ENCODE data around the gene NEB. TPM values are rescaled to one million over a fixed set of nuclear protein-coding genes. Genes with fewer than 3 reads are reported as not detected.

The NEB gene
- total and polyA plus RNA-seq, 2 donors (not counting 1 experiment from before 2014, with no cell fraction given), result 3.6 to 4.6 TPM

DNA sequence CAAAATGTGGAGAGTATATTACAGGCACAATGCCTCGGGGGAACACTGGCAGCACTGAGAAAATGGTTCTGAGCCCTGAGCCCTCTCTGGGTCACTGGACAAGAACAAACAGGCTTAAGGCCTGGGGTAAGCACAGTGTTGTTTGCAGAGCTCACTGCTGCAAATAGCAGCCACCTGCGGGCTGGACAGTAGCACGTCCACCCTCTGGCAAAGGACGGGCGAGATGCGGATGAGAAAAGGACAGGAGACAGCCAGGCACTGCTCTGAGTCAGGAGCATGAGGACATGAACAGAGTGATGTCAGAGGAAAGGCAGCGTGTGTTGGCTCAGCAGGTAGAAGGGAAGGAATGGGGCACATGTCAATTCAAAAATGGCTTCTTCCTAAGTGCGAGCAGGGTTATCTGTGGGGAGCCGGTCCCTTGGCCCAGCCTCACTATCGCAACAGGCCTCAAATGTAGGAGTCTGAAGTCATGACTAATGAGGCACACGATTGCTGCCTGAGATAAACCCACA, 25.9 kb upstream of the NEB start:
- Histone ChIP-seq H2AFZ (ENCODE audit: insufficient read depth, low read depth, low read length, poor library complexity, severe bottlenecking) (no peak overlapping the region), H3K9me3 (ENCODE audit: control extremely low read depth in 1 of 3, control insufficient read depth in 2 of 3, insufficient read depth in 1 of 3, low read length in 2 of 3) (no peaks in the 10 kb centered on the region), H3K79me2 (ENCODE audit: control insufficient read depth, insufficient read depth, low read length) (no peaks in the 10 kb centered on the region), H3K36me3 (replicated peaks in 1 of 2; ENCODE audit: control extremely low read depth in 1 of 2, control insufficient read depth in 1 of 2, extremely low read depth in 1 of 2, insufficient read depth in 2 of 2, low read length in 1 of 2) (no peaks in the 10 kb centered on the region), H3K9ac (ENCODE audit: low read length) (no peak overlapping the region), H4K20me1 (ENCODE audit: control insufficient read depth, insufficient read depth, low read length, poor library complexity, severe bottlenecking) (no peaks in the 10 kb centered on the region), H3K4me2 (replicated peaks; ENCODE audit: low read depth, low read length, poor library complexity, severe bottlenecking) (no peak overlapping the region), H3K27me3 (replicated peaks in 1 of 4; ENCODE audit: control extremely low read depth in 1 of 4, control insufficient read depth in 3 of 4, insufficient read depth in 4 of 4, low read length in 3 of 4) (no peaks in the 10 kb centered on the region), H3K27ac (ENCODE audit: low read length in 2 of 2) (no peak overlapping the region), H3K4me3 (ENCODE audit: control extremely low read depth in 1 of 5, extremely low read depth in 1 of 5, insufficient read depth in 1 of 5, low read depth in 2 of 5, low read length in 4 of 5) (no peak overlapping the region), H3K4me1 (ENCODE audit: control insufficient read depth in 2 of 2, insufficient read depth in 2 of 2, low read length in 2 of 2) (peaks cover 24 to 26% of the 10 kb centered on the region in 2 donors)
- Mint-ChIP-seq H3K4me1 (peaks cover 38% of the 10 kb centered on the region), H3K4me3 (no peak overlapping the region), H3K9me3 (ENCODE audit: insufficient read depth) (no peaks in the 10 kb centered on the region), H3K27ac (no peak overlapping the region), H3K27me3 (no peaks in the 10 kb centered on the region)
- 96% methylated on average over 10 of the region's 11 CpGs for WGBS (ENCODE audit: insufficient coverage)
- no peak for ATAC-seq (ENCODE audit: low read depth)
- ChIA-PET CTCF (no interaction called here), POLR2A (interaction anchor here (0.5 kb wide), 1 partner anchor 68 kb away, joined by 3 read pairs; no protein-coding TSS in a partner anchor)
- intact Hi-C loops (cut with micrococcal nuclease), result no loop called here
- no peak for TF ChIP-seq EZH2 (IDR thresholded peaks at IDR 0.05; ENCODE audit: borderline replicate concordance, insufficient read depth, low read depth, low read length, poor library complexity, severe bottlenecking)
- TF ChIP-seq, protein P1, sequence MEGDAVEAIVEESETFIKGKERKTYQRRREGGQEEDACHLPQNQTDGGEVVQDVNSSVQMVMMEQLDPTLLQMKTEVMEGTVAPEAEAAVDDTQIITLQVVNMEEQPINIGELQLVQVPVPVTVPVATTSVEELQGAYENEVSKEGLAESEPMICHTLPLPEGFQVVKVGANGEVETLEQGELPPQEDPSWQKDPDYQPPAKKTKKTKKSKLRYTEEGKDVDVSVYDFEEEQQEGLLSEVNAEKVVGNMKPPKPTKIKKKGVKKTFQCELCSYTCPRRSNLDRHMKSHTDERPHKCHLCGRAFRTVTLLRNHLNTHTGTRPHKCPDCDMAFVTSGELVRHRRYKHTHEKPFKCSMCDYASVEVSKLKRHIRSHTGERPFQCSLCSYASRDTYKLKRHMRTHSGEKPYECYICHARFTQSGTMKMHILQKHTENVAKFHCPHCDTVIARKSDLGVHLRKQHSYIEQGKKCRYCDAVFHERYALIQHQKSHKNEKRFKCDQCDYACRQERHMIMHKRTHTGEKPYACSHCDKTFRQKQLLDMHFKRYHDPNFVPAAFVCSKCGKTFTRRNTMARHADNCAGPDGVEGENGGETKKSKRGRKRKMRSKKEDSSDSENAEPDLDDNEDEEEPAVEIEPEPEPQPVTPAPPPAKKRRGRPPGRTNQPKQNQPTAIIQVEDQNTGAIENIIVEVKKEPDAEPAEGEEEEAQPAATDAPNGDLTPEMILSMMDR (IDR thresholded peaks at IDR 0.05), result no peak
- no peak for DNase-seq

DNA sequence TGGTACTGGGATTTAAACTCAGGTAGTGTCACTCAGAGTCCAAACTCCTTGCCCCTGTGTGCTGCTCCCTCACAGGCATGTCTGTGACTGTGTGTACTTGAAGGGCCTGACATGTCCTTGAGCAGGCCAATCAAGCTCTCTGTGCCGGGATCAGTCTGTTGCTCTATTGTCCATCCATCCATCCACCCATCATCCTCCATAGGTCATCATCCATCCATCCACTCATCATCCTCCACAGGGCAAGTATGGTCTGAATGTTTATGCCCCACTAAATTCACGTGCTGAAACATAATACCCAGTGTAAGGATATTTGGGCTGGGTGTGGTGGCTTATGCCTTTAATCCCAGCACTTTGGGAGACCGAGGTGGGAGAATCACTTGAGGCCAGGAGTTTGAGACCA, 24.5 kb upstream of the NEB start:
- ATAC-seq (ENCODE audit: low read depth), result no peak
- H3K4me1 ChIP-seq (ENCODE audit: control insufficient read depth in 2 of 2, insufficient read depth in 2 of 2, low read length in 2 of 2), result peaks cover 9 to 12% of the 10 kb centered on the region in 2 donors
- Mint-ChIP-seq H3K9me3 (ENCODE audit: insufficient read depth) (no peaks in the 10 kb centered on the region), H3K27ac (no peak overlapping the region), H3K4me3 (no peak overlapping the region), H3K4me1 (peaks cover 23% of the 10 kb centered on the region), H3K27me3 (no peaks in the 10 kb centered on the region)
- no peaks in the 10 kb centered on the region for H3K27me3 ChIP-seq (replicated peaks in 1 of 4; ENCODE audit: control extremely low read depth in 1 of 4, control insufficient read depth in 3 of 4, insufficient read depth in 4 of 4, low read length in 3 of 4)
- CTCF ChIA-PET, result no interaction called here
- intact Hi-C loops (cut with micrococcal nuclease), result no loop called here
- H3K27ac ChIP-seq (ENCODE audit: low read length in 2 of 2), result no peak overlapping the region
- no peak overlapping the region for H3K4me3 ChIP-seq (ENCODE audit: control extremely low read depth in 1 of 5, extremely low read depth in 1 of 5, insufficient read depth in 1 of 5, low read depth in 2 of 5, low read length in 4 of 5)
- H4K20me1 ChIP-seq (ENCODE audit: control insufficient read depth, insufficient read depth, low read length, poor library complexity, severe bottlenecking), result no peaks in the 10 kb centered on the region
- WGBS (ENCODE audit: insufficient coverage), result 100% methylated on average over 1 of the region's 3 CpGs
- POLR2A ChIA-PET, result no interaction called here
- no peaks in the 10 kb centered on the region for H3K36me3 ChIP-seq (replicated peaks in 1 of 2; ENCODE audit: control extremely low read depth in 1 of 2, control insufficient read depth in 1 of 2, extremely low read depth in 1 of 2, insufficient read depth in 2 of 2, low read length in 1 of 2)
- no peak overlapping the region for H3K9ac ChIP-seq (ENCODE audit: low read length)
- TF ChIP-seq, protein P1 (IDR thresholded peaks at IDR 0.05), result no peak
- no peak overlapping the region for H3K4me2 ChIP-seq (replicated peaks; ENCODE audit: low read depth, low read length, poor library complexity, severe bottlenecking)
- H3K9me3 ChIP-seq (ENCODE audit: control extremely low read depth in 1 of 3, control insufficient read depth in 2 of 3, insufficient read depth in 1 of 3, low read length in 2 of 3), result no peaks in the 10 kb centered on the region
- no peak overlapping the region for H2AFZ ChIP-seq (ENCODE audit: insufficient read depth, low read depth, low read length, poor library complexity, severe bottlenecking)
- DNase-seq, result no peak
- no peaks in the 10 kb centered on the region for H3K79me2 ChIP-seq (ENCODE audit: control insufficient read depth, insufficient read depth, low read length)
